AG04450 (cell line): Measurements from ENCODE around the gene ANP32E. TPM values are rescaled to one million over a fixed set of nuclear protein-coding genes. Genes with fewer than 3 reads are reported as not detected.

ENCODE experiments used
- CTCF ChIA-PET: fragments of 300-600, 350-600 bp; formaldehyde crosslinking; extraction: SDS; loops from one replicate; lab custom pipeline; 2022; ENCODE audit warnings: antibody characterized with exemption, inconsistent platforms; lab: Charles Lee
- POLR2A ChIA-PET: fragments of 350-600 bp; formaldehyde crosslinking; extraction: SDS; loops from one replicate; lab custom pipeline; 2021; ENCODE audit warnings: antibody characterized with exemption, inconsistent platforms; lab: Yijun Ruan, JAX
- DNase-seq: peaks from one replicate; pipeline ENCODE4 v3.0.0-alpha.2; 2011; ENCODE audit warnings: low read depth, low spot score
- H3K27ac ChIP-seq: one replicate; pipeline ENCODE4 v1.5.1; 2012; ENCODE audit warnings: low read depth, low read length, control low read depth
- H3K27me3 ChIP-seq: one replicate; pipeline ENCODE4 v1.6.0; 2012; ENCODE audit warnings: low read length; ENCODE audit not compliant: control insufficient read depth, insufficient read depth
- H3K4me3 ChIP-seq: 2 replicates; pipeline ENCODE4 v1.5.1; 2011; ENCODE audit warnings: mild to moderate bottlenecking, low read depth, low read length, control low read depth
- H3K9me3 ChIP-seq: 2 replicates; pipeline ENCODE4 v1.5.1; 2012; ENCODE audit warnings: low read length; ENCODE audit not compliant: control insufficient read depth, insufficient read depth
- CTCF ChIP-seq: IDR thresholded peaks from 2 replicates; pipeline ENCODE4 v1.5.1; 2011; ENCODE audit warnings: low read depth, low read length, control low read depth, inconsistent platforms
- polyA minus RNA-seq: library from RNA; depleted of rRNA, polyadenylated mRNA; stranded (reverse); fragments of >200 nt; gene quantifications from 2 replicates; pipeline ENCODE4 v1.2.3, GENCODE V29; 2011; rRNA and poly(A)+ RNA removed
- polyA plus RNA-seq: library from polyadenylated mRNA; depleted of rRNA; stranded (reverse); fragments of >200 nt; gene quantifications from 2 replicates; pipeline ENCODE4 v1.2.3, GENCODE V29; 2011; rRNA removed

Gene ANP32E
- 16.8 and 22.7 TPM in 2 replicates for polyA plus RNA-seq
- 11.8 and 15.4 TPM in 2 replicates for polyA minus RNA-seq

GRCh38 chr1:150235852-150236613, at the start of gene ANP32E:
ANP32E (minus strand) TSS chr1:150236112; CDS start chr1:150235786, 326 bp downstream.
- H3K4me3 ChIP-seq = peak within 1 kb of the TSS; percentile 90
- no peaks in the 10 kb centered on the region; the same call in 1 of the 2 replicates for H3K9me3 ChIP-seq
- DNase-seq = peak; percentile 99
- POLR2A ChIA-PET = interaction anchor here (0.8 kb wide), 1 partner anchor 22 kb away, joined by 3 read pairs; no protein-coding TSS in a partner anchor
- CTCF ChIA-PET = interaction anchor here (0.8 to 1.6 kb wide), 3 partner anchors 13 to 163 kb away, joined by 3 to 5 read pairs (median 3); no protein-coding TSS in a partner anchor
- no peaks in the 10 kb centered on the region for H3K27me3 ChIP-seq
- TF ChIP-seq CTCF = no peak
- peak within 1 kb of the TSS; percentile 78 for H3K27ac ChIP-seq

- no peak for TF ChIP-seq CTCF
- POLR2A ChIA-PET = no interaction called here
- no peak for DNase-seq
- no peak overlapping the region for H3K27ac ChIP-seq
- H3K9me3 ChIP-seq = no peaks in the 10 kb centered on the region; the same call in 1 of the 2 replicates
- H3K27me3 ChIP-seq = no peaks in the 10 kb centered on the region
- peak overlapping the region; percentile 77 for H3K4me3 ChIP-seq
- CTCF ChIA-PET = interaction anchor here (1.3 to 3.5 kb wide), 2 partner anchors 11 to 27 kb away, joined by 10 to 44 read pairs; partner anchors contain the start of gene C1orf54
These were observed 47.3 kb upstream of the ANP32E start for GRCh38 chr1:150283260-150283659.

- ChIA-PET CTCF (interaction anchor here (0.6 to 3.5 kb wide), 4 partner anchors 10 to 251 kb away, joined by 3 to 44 read pairs (median 6); partner anchors contain the start of gene C1orf54), POLR2A (interaction anchor here (0.6 to 1.7 kb wide), 3 partner anchors 10 to 345 kb away, joined by 3 to 7 read pairs (median 6); partner anchors contain the start of genes APH1A and C1orf54)
- H3K4me3 ChIP-seq = peak overlapping the region; percentile 77
- no peak for TF ChIP-seq CTCF
- H3K27me3 ChIP-seq = no peaks in the 10 kb centered on the region
- no peaks in the 10 kb centered on the region; the same call in 1 of the 2 replicates for H3K9me3 ChIP-seq
- DNase-seq = no peak
- peak overlapping the region; percentile 3 for H3K27ac ChIP-seq
These were observed 46.6 kb upstream of the ANP32E start for GRCh38 chr1:150282558-150282958.

- peak within 1 kb of the TSS; percentile 77 for H3K27ac ChIP-seq
- DNase-seq = peak; percentile 98
- POLR2A ChIA-PET = interaction anchor here (0.6 to 1.7 kb wide), 4 partner anchors 9 to 346 kb away, joined by 3 to 7 read pairs (median 4); partner anchors contain the start of genes APH1A and C1orf54
- CTCF ChIA-PET = interaction anchor here (0.6 to 7.7 kb wide), 12 partner anchors 9 to 251 kb away, joined by 3 to 165 read pairs (median 5); partner anchors contain the start of genes APH1A, C1orf54 and CA14
- H3K9me3 ChIP-seq = no peaks in the 10 kb centered on the region; the same call in 1 of the 2 replicates
- no peaks in the 10 kb centered on the region for H3K27me3 ChIP-seq
- TF ChIP-seq CTCF = no peak
- peak within 1 kb of the TSS; percentile 77 for H3K4me3 ChIP-seq
These were observed 46.0 kb upstream of the ANP32E start, which contains the start of gene CIART for GRCh38 chr1:150281758-150282557. CIART (plus strand) TSS chr1:150282554; CDS start chr1:150283268, 714 bp downstream.
